ENCODE results near the gene C2orf72.
"Not testable (repeated sequence)": the region's sequence is repeated elsewhere in the genome, so short reads cannot be mapped to it uniquely, and the experiment has no call there.

The C2orf72 gene

DNA sequence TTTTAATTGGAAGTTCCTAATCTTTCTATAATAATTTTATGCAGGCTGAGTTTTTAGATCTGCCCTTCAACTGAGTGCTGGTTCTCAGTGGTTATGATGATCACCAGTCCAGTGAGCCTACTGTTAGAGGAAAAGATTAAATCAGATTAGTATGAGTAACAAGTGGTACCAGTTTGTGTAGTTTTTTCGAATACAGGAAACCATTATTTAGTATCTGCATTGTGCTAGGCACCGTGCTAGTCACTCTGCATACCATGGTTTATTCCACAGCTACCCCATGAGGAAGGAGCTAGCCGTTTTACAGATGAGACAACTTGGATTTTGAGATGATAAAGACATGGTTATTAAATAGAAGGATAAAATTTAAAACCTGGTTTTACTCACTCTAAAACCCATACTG, 25.5 kb downstream of the C2orf72 start:
- intact Hi-C loops (cut with DNase I), result no loop called here

GRCh38 chr2:231063347-231063746, 26.0 kb downstream of the C2orf72 start:
- intact Hi-C loops (cut with DNase I), result no loop called here
- no peak for DNase-seq

More for the DNA sequence above, 25.5 kb downstream of the C2orf72 start:
- no peak for DNase-seq

- intact Hi-C loops (cut with DNase I), result no loop called here
- DNase-seq, result no peak
Measured at GRCh38 chr2:231065966-231066365, 28.6 kb downstream of the C2orf72 start.

DNA sequence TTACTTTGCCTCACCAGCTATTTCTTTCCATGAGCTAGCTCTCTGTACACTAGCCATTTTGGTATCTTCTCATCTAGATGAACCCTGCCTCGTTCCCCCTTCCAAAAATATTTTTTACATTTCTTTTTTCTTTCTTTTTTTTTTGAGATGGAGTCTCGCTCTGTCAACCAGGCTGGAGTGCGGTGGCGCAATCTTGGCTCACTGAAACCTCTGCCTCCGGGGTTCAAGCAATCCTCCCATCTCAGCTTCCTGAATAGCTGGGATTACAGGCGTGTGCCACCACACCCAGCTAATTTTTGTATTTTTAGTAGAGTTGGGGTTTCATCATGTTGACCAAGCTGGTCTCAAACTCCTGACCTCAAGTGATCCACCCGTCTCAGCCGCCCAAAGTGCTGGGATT, 30.2 kb downstream of the C2orf72 start:
- intact Hi-C loops (cut with DNase I); DNase-seq: not testable (repeated sequence)

DNA sequence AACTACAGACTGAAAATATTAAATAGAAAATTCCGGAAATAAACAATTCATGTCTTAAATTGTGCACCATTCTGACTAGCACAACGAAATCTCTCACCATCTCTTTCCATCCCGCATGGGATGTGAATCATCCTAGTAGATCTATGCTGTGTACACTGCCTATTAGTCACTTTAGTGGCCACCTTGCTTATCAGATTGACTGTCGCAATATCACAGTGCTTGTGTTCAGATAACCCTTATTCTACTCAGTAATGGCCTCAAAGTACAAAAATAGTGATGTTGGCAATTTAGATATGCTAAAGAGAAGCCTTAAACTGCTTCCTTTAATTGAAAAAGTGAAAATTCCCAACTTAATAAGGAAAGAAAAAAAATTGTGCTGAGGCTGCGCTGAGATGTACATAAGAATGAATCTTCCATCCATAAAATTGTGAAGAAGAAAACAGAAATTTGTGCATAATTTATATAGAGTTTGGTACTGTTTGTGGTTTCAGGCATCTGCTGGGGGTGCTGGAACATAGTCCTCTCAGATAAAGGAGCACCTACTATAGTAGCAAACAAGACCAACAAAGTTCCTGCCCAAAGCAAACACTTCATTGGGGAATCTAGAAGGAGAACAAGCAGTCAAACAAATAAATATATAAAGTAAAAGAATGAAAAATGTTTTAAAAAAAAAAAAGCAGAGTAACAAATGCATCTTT, 31.4 kb downstream of the C2orf72 start:
- DNase-seq, result no peak
- intact Hi-C loops (cut with DNase I), result no loop called here

- intact Hi-C loops (cut with DNase I), result no loop called here
Measured at GRCh38 chr2:231069379-231070054, 32.2 kb downstream of the C2orf72 start.

DNA sequence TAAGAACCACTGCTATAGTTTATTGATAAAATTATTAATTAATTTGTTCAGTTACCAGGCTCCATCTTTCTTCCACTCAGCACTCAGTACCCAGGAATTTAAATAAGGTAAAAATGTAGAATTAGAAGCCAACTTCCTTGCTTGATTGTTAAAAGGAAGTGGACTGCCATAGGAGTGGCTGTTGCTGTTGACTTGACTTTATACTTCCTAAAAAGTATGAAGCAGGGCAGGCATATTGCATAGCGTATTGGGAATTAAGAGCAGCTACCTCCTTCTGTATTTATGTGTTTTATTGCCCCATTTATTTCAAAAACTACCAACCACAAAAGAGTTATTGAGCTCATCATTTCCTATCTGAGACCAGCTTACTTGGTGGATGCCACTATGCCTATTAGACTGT, 47.2 kb downstream of the C2orf72 start:
- intact Hi-C loops (cut with DNase I), result no loop called here
- no peak for DNase-seq

More at GRCh38 chr2:231069379-231070054, 32.2 kb downstream of the C2orf72 start:
- no peak for DNase-seq

DNA sequence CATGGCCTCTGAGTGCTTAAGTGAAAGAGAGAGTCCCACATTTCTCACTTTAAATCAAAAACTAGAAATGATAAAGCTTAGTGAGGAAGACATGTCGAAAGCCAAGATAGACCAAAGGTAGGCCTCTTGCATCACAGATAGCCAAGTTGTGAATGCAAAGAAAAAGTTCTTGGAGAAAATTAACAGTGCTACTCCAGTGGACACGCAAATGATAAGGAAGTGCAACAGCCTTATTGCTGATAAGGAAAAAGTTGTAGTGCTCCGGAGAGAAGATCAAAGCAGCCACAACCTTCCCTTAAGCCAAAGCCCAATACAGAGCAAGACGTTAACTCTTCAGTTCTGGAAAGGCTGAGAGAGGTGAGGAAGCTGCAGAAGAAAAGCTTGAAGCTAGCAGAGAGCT, 51.4 kb downstream of the C2orf72 start:
- no peak for DNase-seq
- intact Hi-C loops (cut with DNase I), result no loop called here

DNA sequence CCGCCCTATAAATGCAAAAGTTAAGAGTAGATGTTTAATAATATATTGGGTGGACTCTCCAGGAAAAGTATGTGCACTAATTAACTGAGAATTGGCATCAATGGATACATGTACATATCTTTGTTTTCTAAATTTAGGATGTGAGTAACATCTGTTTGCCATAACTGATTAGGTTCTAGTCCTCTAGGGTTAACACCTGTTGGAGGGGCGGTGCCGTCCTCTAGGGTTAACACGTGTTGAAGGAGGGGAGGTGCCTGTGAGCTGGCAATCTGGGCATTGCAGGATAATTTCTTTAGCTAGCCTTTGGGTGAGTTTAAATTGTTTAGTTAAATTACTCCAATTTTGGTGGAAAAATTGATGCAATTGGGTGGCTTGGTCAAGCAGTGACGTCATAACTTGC, 56.6 kb downstream of the C2orf72 start:
- DNase-seq, result no peak

GRCh38 chr2:231094736-231095346, 57.5 kb downstream of the C2orf72 start:
- DNase-seq, result no peak
- intact Hi-C loops (cut with DNase I), result no loop called here

More for the DNA sequence above, 56.6 kb downstream of the C2orf72 start:
- intact Hi-C loops (cut with DNase I), result no loop called here

Measured in posterior cingulate gyrus (tissue), 11 donors.